ENCODE measurements around the gene FMNL3.

DNA sequence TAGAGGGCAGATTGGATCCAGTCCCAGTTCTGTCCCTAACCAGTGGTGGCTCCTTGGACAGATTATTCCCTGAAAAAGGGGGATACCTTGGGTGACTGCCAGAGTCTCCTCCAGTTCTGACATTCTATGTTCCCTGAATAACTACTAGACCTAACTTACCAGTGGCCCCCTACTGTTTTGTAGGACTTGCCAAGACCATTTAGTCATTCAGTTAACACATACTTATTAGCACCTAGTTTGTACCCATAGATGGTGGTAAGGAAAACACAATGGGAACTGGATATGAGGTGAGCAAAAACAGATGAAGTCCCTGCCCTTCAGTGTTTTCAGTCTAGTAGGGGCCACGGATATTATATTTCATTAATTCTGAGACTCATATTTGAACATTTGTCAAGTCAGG, 80.4 kb downstream of the FMNL3 start:
- TF ChIP-seq, protein P1, sequence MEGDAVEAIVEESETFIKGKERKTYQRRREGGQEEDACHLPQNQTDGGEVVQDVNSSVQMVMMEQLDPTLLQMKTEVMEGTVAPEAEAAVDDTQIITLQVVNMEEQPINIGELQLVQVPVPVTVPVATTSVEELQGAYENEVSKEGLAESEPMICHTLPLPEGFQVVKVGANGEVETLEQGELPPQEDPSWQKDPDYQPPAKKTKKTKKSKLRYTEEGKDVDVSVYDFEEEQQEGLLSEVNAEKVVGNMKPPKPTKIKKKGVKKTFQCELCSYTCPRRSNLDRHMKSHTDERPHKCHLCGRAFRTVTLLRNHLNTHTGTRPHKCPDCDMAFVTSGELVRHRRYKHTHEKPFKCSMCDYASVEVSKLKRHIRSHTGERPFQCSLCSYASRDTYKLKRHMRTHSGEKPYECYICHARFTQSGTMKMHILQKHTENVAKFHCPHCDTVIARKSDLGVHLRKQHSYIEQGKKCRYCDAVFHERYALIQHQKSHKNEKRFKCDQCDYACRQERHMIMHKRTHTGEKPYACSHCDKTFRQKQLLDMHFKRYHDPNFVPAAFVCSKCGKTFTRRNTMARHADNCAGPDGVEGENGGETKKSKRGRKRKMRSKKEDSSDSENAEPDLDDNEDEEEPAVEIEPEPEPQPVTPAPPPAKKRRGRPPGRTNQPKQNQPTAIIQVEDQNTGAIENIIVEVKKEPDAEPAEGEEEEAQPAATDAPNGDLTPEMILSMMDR (IDR thresholded peaks at IDR 0.05), result no peak
- TF ChIP-seq EP300 (IDR thresholded peaks at IDR 0.05), result no peak
- no peak for TF ChIP-seq POLR2A (IDR thresholded peaks at IDR 0.05)
- TF ChIP-seq POLR2AphosphoS5 (IDR thresholded peaks at IDR 0.05), result no peak
